Osteoblast (primary cell): ENCODE results near the gene RNF215. TPM values are rescaled to one million over a fixed set of nuclear protein-coding genes. Genes with fewer than 3 reads are reported as not detected.

Source experiments
- DNase-seq: peaks from one replicate; pipeline ENCODE4 v3.0.0; 2011; ENCODE audit warnings: low spot score, mixed read lengths; ENCODE audit not compliant: insufficient read length; ENCODE audit errors: missing footprints
- H2AFZ ChIP-seq: 2 replicates; pipeline ENCODE4 v1.6.0; 2011; ENCODE audit warnings: mild to moderate bottlenecking, low read length
- H3K27ac ChIP-seq: 2 replicates; pipeline ENCODE4 v1.5.1; 2011; ENCODE audit warnings: mild to moderate bottlenecking, low read depth, low read length, moderate library complexity
- H3K27me3 ChIP-seq: 2 replicates; pipeline ENCODE4 v1.6.0; 2012; ENCODE audit warnings: mild to moderate bottlenecking, control low read depth, inconsistent platforms, low read length, moderate library complexity; ENCODE audit not compliant: insufficient read depth
- H3K36me3 ChIP-seq: 2 replicates; pipeline ENCODE4 v1.5.1; 2011; ENCODE audit warnings: mild to moderate bottlenecking, low read length, control low read depth, moderate library complexity; ENCODE audit not compliant: insufficient read depth
- H3K4me1 ChIP-seq: 2 replicates; pipeline ENCODE4 v1.5.1; 2011; ENCODE audit warnings: mild to moderate bottlenecking, low read length, control low read depth, moderate library complexity; ENCODE audit not compliant: insufficient read depth
- H3K4me2 ChIP-seq: 2 replicates; pipeline ENCODE4 v1.6.0; 2011; ENCODE audit warnings: mild to moderate bottlenecking, low read length; ENCODE audit not compliant: insufficient read depth
- H3K4me3 ChIP-seq: fragments of 200-600 bp; sonication (generic); 3 replicates; pipeline ENCODE4 v1.5.1; 2012; ENCODE audit warnings: mild to moderate bottlenecking, low read length, inconsistent platforms; ENCODE audit not compliant: insufficient read depth
- H3K79me2 ChIP-seq: 2 replicates; pipeline ENCODE4 v1.6.0; 2012; ENCODE audit warnings: mild to moderate bottlenecking, low read length, control low read depth, inconsistent platforms; ENCODE audit not compliant: insufficient read depth
- H3K9me3 ChIP-seq: 2 replicates; pipeline ENCODE4 v1.5.1; 2011; ENCODE audit warnings: low read depth, low read length, control low read depth
- H4K20me1 ChIP-seq: 2 replicates; pipeline ENCODE4 v1.6.0; 2012; ENCODE audit warnings: mild to moderate bottlenecking, low read length, control low read depth; ENCODE audit not compliant: insufficient read depth
- total RNA-seq: library from RNA; depleted of rRNA; stranded (reverse); fragments of >200 nt; gene quantifications from 2 replicates; pipeline ENCODE4 v1.2.3, GENCODE V29; 2012
- TF ChIP-seq, protein P1 (sequence below): IDR thresholded peaks from 2 replicates; pipeline ENCODE4 v1.5.1; 2011; ENCODE audit warnings: mild to moderate bottlenecking, low read depth, low read length, moderate library complexity; ENCODE audit errors: extremely low read depth

RNF215 gene
- total RNA-seq, 1 donor: 20.6 TPM

DNA sequence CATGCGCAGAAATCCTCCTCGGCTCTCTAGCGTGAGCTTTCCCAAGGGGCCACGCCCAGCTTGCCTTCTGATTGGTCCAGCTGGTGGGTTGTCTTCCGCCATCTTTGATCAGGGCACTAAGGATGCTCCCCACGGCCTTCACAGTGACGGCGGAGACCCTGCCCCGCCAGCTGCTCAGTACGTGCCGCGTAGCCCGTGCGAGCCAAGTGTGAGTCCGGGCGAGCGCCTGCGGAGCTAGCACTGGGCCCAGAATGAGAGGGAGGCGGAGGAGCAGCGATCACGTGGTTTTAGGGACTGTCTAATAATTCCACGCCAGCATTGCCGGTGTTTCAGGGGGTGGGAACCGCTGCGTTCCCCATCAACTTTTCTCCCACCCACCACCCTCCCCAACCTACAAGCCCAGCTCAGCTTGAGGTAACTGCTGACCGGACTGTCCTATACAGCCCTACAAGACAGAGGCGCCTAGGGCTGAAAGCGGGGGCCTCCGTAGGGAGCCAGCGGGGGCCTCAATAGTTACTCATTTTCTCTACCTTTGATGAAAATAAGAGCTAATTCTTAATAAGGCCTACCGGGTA lies 36.8 kb upstream of the RNF215 start:
- H3K27me3 ChIP-seq: no peaks in the 10 kb centered on the region
- peak overlapping the region; percentile 97 for H3K27ac ChIP-seq
- no peaks in the 10 kb centered on the region for H3K9me3 ChIP-seq
- H3K79me2 ChIP-seq: peaks cover 3% of the 10 kb centered on the region
- peak; percentile 98 for DNase-seq
- H4K20me1 ChIP-seq: no peaks in the 10 kb centered on the region
- TF ChIP-seq, protein P1, sequence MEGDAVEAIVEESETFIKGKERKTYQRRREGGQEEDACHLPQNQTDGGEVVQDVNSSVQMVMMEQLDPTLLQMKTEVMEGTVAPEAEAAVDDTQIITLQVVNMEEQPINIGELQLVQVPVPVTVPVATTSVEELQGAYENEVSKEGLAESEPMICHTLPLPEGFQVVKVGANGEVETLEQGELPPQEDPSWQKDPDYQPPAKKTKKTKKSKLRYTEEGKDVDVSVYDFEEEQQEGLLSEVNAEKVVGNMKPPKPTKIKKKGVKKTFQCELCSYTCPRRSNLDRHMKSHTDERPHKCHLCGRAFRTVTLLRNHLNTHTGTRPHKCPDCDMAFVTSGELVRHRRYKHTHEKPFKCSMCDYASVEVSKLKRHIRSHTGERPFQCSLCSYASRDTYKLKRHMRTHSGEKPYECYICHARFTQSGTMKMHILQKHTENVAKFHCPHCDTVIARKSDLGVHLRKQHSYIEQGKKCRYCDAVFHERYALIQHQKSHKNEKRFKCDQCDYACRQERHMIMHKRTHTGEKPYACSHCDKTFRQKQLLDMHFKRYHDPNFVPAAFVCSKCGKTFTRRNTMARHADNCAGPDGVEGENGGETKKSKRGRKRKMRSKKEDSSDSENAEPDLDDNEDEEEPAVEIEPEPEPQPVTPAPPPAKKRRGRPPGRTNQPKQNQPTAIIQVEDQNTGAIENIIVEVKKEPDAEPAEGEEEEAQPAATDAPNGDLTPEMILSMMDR: no peak
- H3K36me3 ChIP-seq: peaks cover 18% of the 10 kb centered on the region
- H2AFZ ChIP-seq: peak overlapping the region; percentile 84
- peaks cover 68% of the 10 kb centered on the region for H3K4me1 ChIP-seq
- peak overlapping the region; percentile 73 for H3K4me3 ChIP-seq
- H3K4me2 ChIP-seq: peak overlapping the region; percentile 93

DNA sequence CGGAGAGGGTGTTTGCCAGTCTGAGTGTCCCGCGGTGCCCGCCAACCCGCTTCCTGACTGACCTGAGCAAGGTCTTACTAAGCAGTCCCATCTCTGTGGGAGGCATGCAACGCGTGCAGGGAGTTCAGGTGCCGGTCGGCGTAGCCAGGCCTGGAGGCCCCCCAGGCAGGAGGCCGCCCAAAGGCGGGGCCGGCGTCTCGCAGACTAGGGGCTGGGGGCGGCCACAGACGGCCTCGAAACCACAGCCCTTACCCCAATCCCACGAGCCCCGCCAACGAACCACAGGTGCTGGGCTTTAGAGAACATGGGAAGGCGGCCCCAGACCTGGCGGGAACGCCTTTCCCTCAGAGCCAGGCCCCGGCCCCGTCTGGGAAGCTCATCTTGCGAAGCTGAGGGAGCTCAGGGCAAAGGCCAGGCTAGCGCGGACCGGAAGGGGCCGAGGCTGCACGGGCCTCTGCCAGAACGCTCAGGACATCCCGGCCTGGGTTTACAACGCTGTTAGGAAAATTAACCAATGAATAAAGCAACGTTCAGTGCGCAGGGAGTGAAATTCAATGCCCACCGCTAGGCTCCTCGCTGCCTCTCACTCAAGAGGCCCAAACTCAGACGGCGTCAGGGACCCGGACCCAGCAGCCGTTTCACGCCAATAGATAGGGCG lies 36.2 kb upstream of the RNF215 start:
- no peaks in the 10 kb centered on the region for H3K9me3 ChIP-seq
- peak overlapping the region; percentile 73 for H3K4me3 ChIP-seq
- H3K27ac ChIP-seq: peak overlapping the region; percentile 97
- TF ChIP-seq, protein P1: no peak
- peak overlapping the region; percentile 93 for H3K4me2 ChIP-seq
- H3K36me3 ChIP-seq: peaks cover 24% of the 10 kb centered on the region
- H3K27me3 ChIP-seq: no peaks in the 10 kb centered on the region
- no peak for DNase-seq
- peaks cover 69% of the 10 kb centered on the region for H3K4me1 ChIP-seq
- H2AFZ ChIP-seq: peak overlapping the region; percentile 78
- no peaks in the 10 kb centered on the region for H4K20me1 ChIP-seq
- peaks cover 3% of the 10 kb centered on the region for H3K79me2 ChIP-seq

DNA sequence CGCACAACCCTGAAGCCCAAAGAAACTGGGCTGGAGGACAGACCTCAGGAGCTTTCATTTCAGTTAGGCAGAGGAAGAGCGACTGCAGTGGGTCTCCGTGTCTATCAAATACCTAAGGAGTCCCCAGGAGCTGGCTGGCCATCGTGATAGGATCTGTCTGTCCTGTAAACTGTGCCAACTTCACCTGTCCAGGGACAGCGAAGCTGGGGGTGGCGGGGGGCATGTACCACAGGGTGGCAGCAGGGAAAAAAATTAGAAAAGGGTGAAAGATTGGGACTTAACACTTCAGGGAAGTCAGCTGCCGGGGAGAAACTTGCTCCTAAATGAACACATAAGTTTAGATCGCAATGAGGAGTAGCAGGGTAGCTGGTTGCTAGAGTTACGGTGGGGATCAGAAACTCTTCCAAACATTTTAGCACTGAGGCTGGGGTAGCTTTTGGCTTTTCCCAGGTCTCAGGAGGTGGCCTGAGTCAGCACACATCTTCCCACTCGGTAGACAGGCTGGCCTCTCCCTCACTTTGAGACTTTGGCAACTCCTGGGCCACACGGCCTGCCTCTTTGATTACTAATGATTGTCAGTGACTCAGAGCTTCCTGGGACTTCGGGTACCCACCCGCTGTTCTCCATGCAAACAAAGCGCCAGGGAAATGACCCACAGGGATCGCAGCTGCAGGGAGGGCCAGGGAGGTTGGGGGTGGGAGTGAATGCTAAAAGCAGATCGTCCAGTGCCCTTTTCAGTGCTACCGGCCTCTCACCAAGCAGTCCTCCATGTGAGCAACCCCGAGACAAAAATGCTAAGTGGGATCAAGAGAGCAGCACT lies 35.5 kb upstream of the RNF215 start:
- Histone ChIP-seq H3K4me2 (peak overlapping the region; percentile 93), H4K20me1 (no peaks in the 10 kb centered on the region), H3K27me3 (no peaks in the 10 kb centered on the region), H2AFZ (peak overlapping the region; percentile 47), H3K36me3 (peaks cover 32% of the 10 kb centered on the region), H3K79me2 (peaks cover 3% of the 10 kb centered on the region), H3K9me3 (no peaks in the 10 kb centered on the region), H3K27ac (peak overlapping the region; percentile 97), H3K4me1 (peaks cover 69% of the 10 kb centered on the region), H3K4me3 (peak overlapping the region; percentile 73)
- DNase-seq: peak; percentile 95
- TF ChIP-seq, protein P1: no peak
